A673 (cell line): ENCODE measurements around the gene ITPR2. TPM values are rescaled to one million over a fixed set of nuclear protein-coding genes. Genes with fewer than 3 reads are reported as not detected.

Experiments
- BruUV-seq: library from RNA; stranded (reverse); fragments of 400-500 nt; replicated peaks from 2 replicates; lab custom pipeline; 2021; lab: Mats Ljungman, UMichigan
- CTCF ChIA-PET: fragments of 300-600 bp; sonication (Branson Sonifier 250); formaldehyde crosslinking; loops from one replicate; lab custom pipeline; 2022; ENCODE audit warnings: antibody characterized with exemption; lab: Charles Lee
- POLR2A ChIA-PET: fragments of 300-600 bp; sonication (Branson Sonifier 250); formaldehyde crosslinking; loops from one replicate; lab custom pipeline; 2022; ENCODE audit warnings: antibody characterized with exemption; ENCODE audit not compliant: low non-redundant PET; lab: Charles Lee
- DNase-seq: peaks from one replicate; pipeline ENCODE4 v3.0.0-alpha.2; 2015; ENCODE audit warnings: low spot score
- H3K27ac ChIP-seq: fragments of 200-600 bp; sonication (generic); 2 replicates; pipeline ENCODE4 v1.5.1; 2016; ENCODE audit warnings: mixed run types, low read depth, mild to moderate bottlenecking, mixed read lengths, antibody characterized with exemption, low read length; ENCODE audit not compliant: poor library complexity, severe bottlenecking
- H3K27me3 ChIP-seq: fragments of 200-600 bp; sonication (generic); replicated peaks from 2 replicates; pipeline ENCODE4 v1.6.1; 2017; ENCODE audit warnings: mixed run types, low read depth, mild to moderate bottlenecking, mixed read lengths, antibody characterized with exemption, low read length; ENCODE audit not compliant: insufficient read depth, poor library complexity
- H3K36me3 ChIP-seq: fragments of 200-600 bp; sonication (generic); 2 replicates; pipeline ENCODE4 v1.6.1; 2016; ENCODE audit warnings: mixed run types, mild to moderate bottlenecking, mixed read lengths, antibody characterized with exemption, low read length; ENCODE audit not compliant: insufficient read depth, poor library complexity, severe bottlenecking
- H3K4me1 ChIP-seq: fragments of 200-600 bp; sonication (generic); 2 replicates; pipeline ENCODE4 v1.6.1; 2017; ENCODE audit warnings: mixed run types, mild to moderate bottlenecking, mixed read lengths, antibody characterized with exemption, low read length; ENCODE audit not compliant: insufficient read depth, poor library complexity, severe bottlenecking
- H3K4me3 ChIP-seq: fragments of 200-600 bp; sonication (generic); 2 replicates; pipeline ENCODE4 v1.5.1; 2016; ENCODE audit warnings: low read depth, mixed run types, mild to moderate bottlenecking, mixed read lengths, low read length; ENCODE audit not compliant: poor library complexity, severe bottlenecking
- H3K9me3 ChIP-seq: fragments of 200-600 bp; sonication (generic); 2 replicates; pipeline ENCODE4 v1.6.1; 2016; ENCODE audit warnings: mixed run types, low read depth, mild to moderate bottlenecking, mixed read lengths, antibody characterized with exemption, low read length; ENCODE audit not compliant: poor library complexity, severe bottlenecking
- CTCF ChIP-seq: fragments of 300-800, 200-600 bp; sonication (generic); conservative IDR thresholded peaks from 2 replicates; pipeline ENCODE4 v1.5.1; 2017; ENCODE audit warnings: low read depth, mild to moderate bottlenecking, antibody characterized with exemption, low read length, moderate library complexity, mixed read lengths
- EZH2 ChIP-seq: fragments of 200-600 bp; sonication (generic); IDR thresholded peaks from 2 replicates; pipeline ENCODE4 v1.6.1; 2017; ENCODE audit warnings: borderline replicate concordance, low read depth, mild to moderate bottlenecking, mixed read lengths, antibody characterized with exemption, low read length; ENCODE audit not compliant: poor library complexity, severe bottlenecking
- intact Hi-C: fragments of 100-400 bp; cut with micrococcal nuclease; formaldehyde crosslinking; loops from one replicate; pipeline ENCODE4 v1.10.0; 2022; ENCODE audit not compliant: unreplicated experiment
- total RNA-seq: library from RNA; stranded (reverse); gene quantifications from 2 replicates; pipeline ENCODE4 v1.2.3, GENCODE V29; 2021

ITPR2 gene
- total RNA-seq, 1 experiment from 2014 or later: 22.6 TPM

GRCh38 chr12:26302776-26303175 is 530.2 kb downstream of the ITPR2 start:
- ChIA-PET POLR2A (no interaction called here), CTCF (no interaction called here)
- DNase-seq: no peak
- Histone ChIP-seq H3K27me3 (no peaks in the 10 kb centered on the region), H3K36me3 (no peaks in the 10 kb centered on the region), H3K4me3 (no peak overlapping the region), H3K9me3 (no peaks in the 10 kb centered on the region), H3K4me1 (no peaks in the 10 kb centered on the region), H3K27ac (no peak overlapping the region)
- intact Hi-C loops: no loop called here
- TF ChIP-seq CTCF: no peak
- TF ChIP-seq EZH2: no peak
- BruUV-seq: no TSS peak

GRCh38 chr12:26299751-26300150 is 533.2 kb downstream of the ITPR2 start:
- DNase-seq: no peak
- no peak overlapping the region for H3K4me3 ChIP-seq
- ChIA-PET POLR2A (no interaction called here), CTCF (no interaction called here)
- intact Hi-C loops: no loop called here
- TF ChIP-seq EZH2 (no peak), CTCF (no peak)
- no peak overlapping the region for H3K27ac ChIP-seq
- H3K36me3 ChIP-seq: no peaks in the 10 kb centered on the region
- H3K4me1 ChIP-seq: no peaks in the 10 kb centered on the region
- BruUV-seq: no TSS peak
- H3K27me3 ChIP-seq: no peaks in the 10 kb centered on the region
- no peaks in the 10 kb centered on the region for H3K9me3 ChIP-seq

GRCh38 chr12:26298785-26299621 is 534.0 kb downstream of the ITPR2 start:
- H3K27ac ChIP-seq: no peak overlapping the region
- H3K9me3 ChIP-seq: no peaks in the 10 kb centered on the region
- no peaks in the 10 kb centered on the region for H3K27me3 ChIP-seq
- no TSS peak for BruUV-seq
- peak; percentile 74 for DNase-seq
- no peak for TF ChIP-seq EZH2
- no peak overlapping the region for H3K4me3 ChIP-seq
- no peaks in the 10 kb centered on the region for H3K36me3 ChIP-seq
- ChIA-PET POLR2A (interaction anchor here (0.5 kb wide), 1 partner anchor 366 kb away, joined by 3 read pairs; no protein-coding TSS in a partner anchor), CTCF (interaction anchor here (0.6 kb wide), 1 partner anchor 25 kb away, joined by 3 read pairs; no protein-coding TSS in a partner anchor)
- no peaks in the 10 kb centered on the region for H3K4me1 ChIP-seq
- intact Hi-C loops: no loop called here
